Measurements from ENCODE around the gene ADAMTS15.

DNA sequence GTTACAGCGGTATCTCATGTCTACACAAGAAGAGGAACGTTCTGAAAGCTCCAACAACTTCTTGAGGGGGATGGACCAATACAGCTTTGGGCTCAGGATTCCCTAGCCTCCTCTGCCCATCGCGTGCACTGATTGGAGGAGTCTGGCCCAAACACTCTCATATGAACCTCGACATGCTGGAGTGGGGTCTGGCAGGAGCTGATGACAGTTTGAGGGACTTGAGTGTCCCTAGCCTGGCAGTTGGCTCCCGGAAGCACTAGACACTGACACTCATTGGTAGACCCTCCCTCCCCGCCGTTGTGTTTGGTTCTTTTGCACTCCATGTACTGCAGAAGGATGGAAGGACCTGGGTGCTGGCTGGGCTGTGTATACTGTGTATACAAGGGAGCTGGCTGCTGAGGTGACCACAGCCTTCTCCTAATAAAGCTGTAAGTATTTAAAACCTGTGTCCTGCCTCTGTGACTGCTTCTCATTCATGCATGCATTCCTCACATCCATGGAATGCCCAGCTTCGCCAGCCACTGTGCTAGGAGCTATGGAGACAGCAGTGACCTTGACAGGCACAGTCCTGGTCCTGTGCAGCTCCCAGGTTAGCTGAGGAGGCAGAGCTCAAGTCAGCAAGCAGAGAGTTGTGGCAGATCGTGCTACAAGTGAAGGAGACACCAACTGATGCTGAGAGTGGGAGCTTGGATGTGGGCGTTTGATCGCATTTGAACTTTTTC is 27.9 kb downstream of the ADAMTS15 start:
- TF ChIP-seq RB1 (IDR thresholded peaks at IDR 0.05; ENCODE audit: borderline replicate concordance) = no peak
- no peak for TF ChIP-seq TARDBP (IDR thresholded peaks at IDR 0.05; ENCODE audit: borderline replicate concordance)
- TF ChIP-seq, protein P1, sequence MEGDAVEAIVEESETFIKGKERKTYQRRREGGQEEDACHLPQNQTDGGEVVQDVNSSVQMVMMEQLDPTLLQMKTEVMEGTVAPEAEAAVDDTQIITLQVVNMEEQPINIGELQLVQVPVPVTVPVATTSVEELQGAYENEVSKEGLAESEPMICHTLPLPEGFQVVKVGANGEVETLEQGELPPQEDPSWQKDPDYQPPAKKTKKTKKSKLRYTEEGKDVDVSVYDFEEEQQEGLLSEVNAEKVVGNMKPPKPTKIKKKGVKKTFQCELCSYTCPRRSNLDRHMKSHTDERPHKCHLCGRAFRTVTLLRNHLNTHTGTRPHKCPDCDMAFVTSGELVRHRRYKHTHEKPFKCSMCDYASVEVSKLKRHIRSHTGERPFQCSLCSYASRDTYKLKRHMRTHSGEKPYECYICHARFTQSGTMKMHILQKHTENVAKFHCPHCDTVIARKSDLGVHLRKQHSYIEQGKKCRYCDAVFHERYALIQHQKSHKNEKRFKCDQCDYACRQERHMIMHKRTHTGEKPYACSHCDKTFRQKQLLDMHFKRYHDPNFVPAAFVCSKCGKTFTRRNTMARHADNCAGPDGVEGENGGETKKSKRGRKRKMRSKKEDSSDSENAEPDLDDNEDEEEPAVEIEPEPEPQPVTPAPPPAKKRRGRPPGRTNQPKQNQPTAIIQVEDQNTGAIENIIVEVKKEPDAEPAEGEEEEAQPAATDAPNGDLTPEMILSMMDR (IDR thresholded peaks at IDR 0.05 in 2 of 3, conservative IDR thresholded peaks at IDR 0.05 in 1 of 3; ENCODE audit: control insufficient read depth in 2 of 3, extremely low read depth in 1 of 3, insufficient read depth in 1 of 3, low read depth in 3 of 3, low read length in 3 of 3) = no peak
- no peak for TF ChIP-seq LARP7 (IDR thresholded peaks at IDR 0.05)
- TF ChIP-seq, protein P2, sequence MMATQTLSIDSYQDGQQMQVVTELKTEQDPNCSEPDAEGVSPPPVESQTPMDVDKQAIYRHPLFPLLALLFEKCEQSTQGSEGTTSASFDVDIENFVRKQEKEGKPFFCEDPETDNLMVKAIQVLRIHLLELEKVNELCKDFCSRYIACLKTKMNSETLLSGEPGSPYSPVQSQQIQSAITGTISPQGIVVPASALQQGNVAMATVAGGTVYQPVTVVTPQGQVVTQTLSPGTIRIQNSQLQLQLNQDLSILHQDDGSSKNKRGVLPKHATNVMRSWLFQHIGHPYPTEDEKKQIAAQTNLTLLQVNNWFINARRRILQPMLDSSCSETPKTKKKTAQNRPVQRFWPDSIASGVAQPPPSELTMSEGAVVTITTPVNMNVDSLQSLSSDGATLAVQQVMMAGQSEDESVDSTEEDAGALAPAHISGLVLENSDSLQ (IDR thresholded peaks at IDR 0.05) = no peak
- TF ChIP-seq, protein P3, sequence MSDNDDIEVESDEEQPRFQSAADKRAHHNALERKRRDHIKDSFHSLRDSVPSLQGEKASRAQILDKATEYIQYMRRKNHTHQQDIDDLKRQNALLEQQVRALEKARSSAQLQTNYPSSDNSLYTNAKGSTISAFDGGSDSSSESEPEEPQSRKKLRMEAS (IDR thresholded peaks at IDR 0.05; ENCODE audit: low read depth, low read length) = no peak
- no peak for TF ChIP-seq CHD1 (IDR thresholded peaks at IDR 0.05; ENCODE audit: low read depth, low read length)
- no peak for TF ChIP-seq KDM1A (IDR thresholded peaks at IDR 0.05; ENCODE audit: borderline replicate concordance)
- no peak for TF ChIP-seq POLR2A (IDR thresholded peaks at IDR 0.05; ENCODE audit: low read depth, low read length)
- TF ChIP-seq EP300 (IDR thresholded peaks at IDR 0.05; ENCODE audit: borderline replicate concordance in 1 of 2, control insufficient read depth in 1 of 2, low read depth in 2 of 2, low read length in 2 of 2) = no peak
